ENCODE measurements around the gene ACSM6. TPM values are rescaled to one million over a fixed set of nuclear protein-coding genes. Genes with fewer than 3 reads are reported as not detected.

The ACSM6 gene
- total and polyA plus RNA-seq, 2 of the 8 experiments (the other 6 are each of a cell fraction or from before 2014, with no cell fraction given) = 0.33 TPM; not detected in 1

DNA sequence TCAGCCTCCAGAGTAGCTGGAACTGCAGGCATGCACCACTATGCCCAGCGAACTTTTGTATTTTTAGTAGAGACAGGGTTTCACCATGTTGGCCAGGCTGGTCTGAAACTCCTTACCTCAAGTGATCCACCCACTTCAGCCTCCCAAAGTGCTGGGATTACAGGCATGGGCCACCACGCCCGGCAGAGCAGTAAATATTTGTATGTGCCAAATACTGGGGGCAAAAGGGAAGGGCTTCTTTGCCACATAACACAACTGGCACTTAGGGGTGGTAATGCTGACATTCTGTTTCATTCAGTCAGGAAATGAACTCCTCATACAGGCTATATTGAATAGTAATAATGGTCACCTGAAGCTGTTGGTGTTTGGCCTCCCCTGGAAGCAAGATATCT lies 41.6 kb downstream of the ACSM6 start:
- 91% methylated on average over 3 of the region's 3 CpGs; no CpG with 5 or more reads in 1 of the 2 experiments for WGBS, 2 experiments (ENCODE audit: extremely low coverage in 1 of 2, insufficient coverage in 1 of 2, insufficient read length in 1 of 2, insufficient replicate concordance in 2 of 2, low coverage in 1 of 2, low lambda C conversion rate in 2 of 2, missing lambda C conversion rate in 1 of 2)
- TF ChIP-seq KDM4A (IDR thresholded peaks at IDR 0.05; ENCODE audit: low read depth, low read length, severe bottlenecking) = no peak
- TF ChIP-seq FOSL1 (IDR thresholded peaks at IDR 0.05; ENCODE audit: insufficient read depth, low read depth, low read length) = no peak
- no peak for TF ChIP-seq POLR2AphosphoS5 (IDR thresholded peaks at IDR 0.05; ENCODE audit: low read depth, low read length)
- no peak for TF ChIP-seq SP4 (IDR thresholded peaks at IDR 0.05; ENCODE audit: low read length)
- TF ChIP-seq SIN3A (conservative IDR thresholded peaks at IDR 0.05 in 1 of 2, IDR thresholded peaks at IDR 0.05 in 1 of 2; ENCODE audit: low read depth in 1 of 2, low read length in 2 of 2) = no peak
- TF ChIP-seq CREB1 (IDR thresholded peaks at IDR 0.05) = no peak
- TF ChIP-seq CBX5 (IDR thresholded peaks at IDR 0.05; ENCODE audit: low read depth, low read length) = no peak
- TF ChIP-seq, protein P1, sequence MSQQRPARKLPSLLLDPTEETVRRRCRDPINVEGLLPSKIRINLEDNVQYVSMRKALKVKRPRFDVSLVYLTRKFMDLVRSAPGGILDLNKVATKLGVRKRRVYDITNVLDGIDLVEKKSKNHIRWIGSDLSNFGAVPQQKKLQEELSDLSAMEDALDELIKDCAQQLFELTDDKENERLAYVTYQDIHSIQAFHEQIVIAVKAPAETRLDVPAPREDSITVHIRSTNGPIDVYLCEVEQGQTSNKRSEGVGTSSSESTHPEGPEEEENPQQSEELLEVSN (IDR thresholded peaks at IDR 0.05) = no peak
- no peak for TF ChIP-seq GABPA (IDR thresholded peaks at IDR 0.05; ENCODE audit: borderline replicate concordance, insufficient read depth, low read length)
- TF ChIP-seq SAP30 (IDR thresholded peaks at IDR 0.05; ENCODE audit: insufficient read depth, insufficient replicate concordance, low read length) = no peak
- no peak for TF ChIP-seq NANOG (IDR thresholded peaks at IDR 0.05; ENCODE audit: insufficient read depth, low read depth, low read length, poor library complexity, severe bottlenecking)
- TF ChIP-seq JUND (IDR thresholded peaks at IDR 0.05; ENCODE audit: low read length) = no peak
- TF ChIP-seq HDAC6 (IDR thresholded peaks at IDR 0.05; ENCODE audit: low read depth, low read length) = no peak

More for the DNA sequence above, 41.6 kb downstream of the ACSM6 start:
- Histone ChIP-seq H3K56ac (replicated peaks; ENCODE audit: insufficient read length, low read depth, low read length) (no peak overlapping the region), H3K4ac (replicated peaks; ENCODE audit: insufficient read length, low read depth, low read length) (peak overlapping the region; percentile 36), H2BK12ac (ENCODE audit: low read depth, low read length) (peak overlapping the region; percentile 31; the same call in 1 of the 2 replicates), H2BK15ac (ENCODE audit: low read length) (no peak overlapping the region), H2AK5ac (ENCODE audit: low read depth, low read length) (no peak overlapping the region), H3K4me1 (replicated peaks in 1 of 4; ENCODE audit: control insufficient read depth in 3 of 4, insufficient read depth in 4 of 4, low read length in 3 of 4) (peaks cover 2 to 14% (median 9%) of the 10 kb centered on the region in 4 experiments; a peak in 6 of 7 replicates), H3K14ac (ENCODE audit: insufficient read length) (no peak overlapping the region), H3K27me3 (replicated peaks in 1 of 4; ENCODE audit: control insufficient read depth in 3 of 4, extremely low read depth in 1 of 4, insufficient read depth in 3 of 4, low read length in 3 of 4) (no peaks in the 10 kb centered on the region), H2AFZ (ENCODE audit: low read length) (no peak overlapping the region), H4K8ac (ENCODE audit: extremely low read depth, insufficient read depth, low read length) (no peak overlapping the region), H4K5ac (ENCODE audit: insufficient read length, low read depth, low read length) (peak overlapping the region; percentile 26), H4K20me1 (replicated peaks in 1 of 2; ENCODE audit: control insufficient read depth in 1 of 2, insufficient read depth in 2 of 2, low read length in 2 of 2) (no peaks in the 10 kb centered on the region), H3K9ac (replicated peaks in 1 of 4; ENCODE audit: extremely low read depth in 1 of 4, low read depth in 3 of 4, low read length in 3 of 4) (no peak overlapping the region), H2BK120ac (replicated peaks; ENCODE audit: low read depth, low read length) (peak overlapping the region; percentile 44), H2BK20ac (ENCODE audit: low read length) (peak overlapping the region; percentile 91), H4K91ac (replicated peaks; ENCODE audit: insufficient read length, low read length) (peak overlapping the region; percentile 45), H2BK5ac (ENCODE audit: low read depth, low read length) (peak overlapping the region; percentile 77; the same call in 1 of the 2 replicates), H3K4me3 (ENCODE audit: extremely low read depth in 1 of 4, insufficient read depth in 2 of 4, low read depth in 3 of 4, low read length in 4 of 4) (no peak overlapping the region), H3K79me1 (ENCODE audit: low read depth, low read length) (no peaks in the 10 kb centered on the region), H3K36me3 (ENCODE audit: control insufficient read depth in 2 of 4, insufficient read depth in 4 of 4, low read length in 3 of 4) (peaks cover 6 to 50% (median 26%) of the 10 kb centered on the region in 4 experiments; a peak in 6 of 8 replicates), H3K23ac (ENCODE audit: insufficient read length) (no peak overlapping the region), H3K9me3 (ENCODE audit: insufficient read depth in 2 of 2, low read depth in 1 of 2, low read length in 1 of 2) (peaks cover 0 to 3% of the 10 kb centered on the region in 2 experiments; a peak in 1 of 4 replicates), H3K27ac (ENCODE audit: low read depth, low read length) (no peak overlapping the region), H3K23me2 (ENCODE audit: low read depth, low read length) (peaks cover under 1% of the 10 kb centered on the region; the same call in 1 of the 2 replicates), H3K4me2 (ENCODE audit: insufficient read depth in 1 of 2, low read depth in 2 of 2, low read length in 2 of 2) (no peak overlapping the region), H3K79me2 (ENCODE audit: control insufficient read depth in 1 of 2, insufficient read depth in 2 of 2, low read length in 2 of 2) (peaks cover 0 to 8% of the 10 kb centered on the region in 2 experiments; a peak in 1 of 4 replicates), H3K18ac (ENCODE audit: extremely low read depth, low read length) (peak overlapping the region; percentile 78)
- DNase-seq (ENCODE audit: low read depth in 1 of 2, low spot score in 2 of 2) = no peak
- ChIA-PET CTCF (ENCODE audit: partially characterized antibody) (interaction anchor here (0.6 to 16.4 kb wide), 11 partner anchors 8 to 354 kb away, joined by 3 to 363 read pairs (median 4); no protein-coding TSS in a partner anchor), POLR2A (ENCODE audit: partially characterized antibody) (interaction anchor here (1.0 to 1.8 kb wide), 4 partner anchors 10 to 138 kb away, joined by 3 to 5 read pairs (median 4); no protein-coding TSS in a partner anchor)
- no peak for FAIRE-seq

Data from H1 (cell line).